LNCAP (cell line): ENCODE data around the gene FAM184A.

Experiments used
- CTCF ChIP-seq: fragments of 450-650 bp; IDR thresholded peaks from 2 replicates; pipeline ENCODE4 v1.5.1; 2017; ENCODE audit warnings: mild to moderate bottlenecking

The FAM184A gene

GRCh38 chr6:119063491-119063890, 15.0 kb downstream of the FAM184A start:
- TF ChIP-seq CTCF = no peak

GRCh38 chr6:119061215-119061614, 17.2 kb downstream of the FAM184A start:
- TF ChIP-seq CTCF = no peak

GRCh38 chr6:119060255-119060907, 18.1 kb downstream of the FAM184A start:
- no peak for TF ChIP-seq CTCF

GRCh38 chr6:119055069-119055468, 23.4 kb downstream of the FAM184A start:
- no peak for TF ChIP-seq CTCF

GRCh38 chr6:119052987-119053386, 25.5 kb downstream of the FAM184A start:
- no peak for TF ChIP-seq CTCF

GRCh38 chr6:119052292-119052889, 26.1 kb downstream of the FAM184A start:
- no peak for TF ChIP-seq CTCF

GRCh38 chr6:119044255-119044654, 34.2 kb downstream of the FAM184A start:
- no peak for TF ChIP-seq CTCF
